Activated CD4-positive, CD25-positive, alpha-beta regulatory T cell treated with anti-CD3 and anti-CD28 coated beads, Interleukin-2, amount 50 U/mL, for 72 hours (primary cell): ENCODE data around the gene PHLDA3.
"Not testable (repeated sequence)": the region's sequence is repeated elsewhere in the genome, so short reads cannot be mapped to it uniquely, and the experiment has no call there.

Source experiments
- DNase-seq: peaks from one replicate; pipeline ENCODE4 v3.0.0; 2021

The PHLDA3 gene

DNA sequence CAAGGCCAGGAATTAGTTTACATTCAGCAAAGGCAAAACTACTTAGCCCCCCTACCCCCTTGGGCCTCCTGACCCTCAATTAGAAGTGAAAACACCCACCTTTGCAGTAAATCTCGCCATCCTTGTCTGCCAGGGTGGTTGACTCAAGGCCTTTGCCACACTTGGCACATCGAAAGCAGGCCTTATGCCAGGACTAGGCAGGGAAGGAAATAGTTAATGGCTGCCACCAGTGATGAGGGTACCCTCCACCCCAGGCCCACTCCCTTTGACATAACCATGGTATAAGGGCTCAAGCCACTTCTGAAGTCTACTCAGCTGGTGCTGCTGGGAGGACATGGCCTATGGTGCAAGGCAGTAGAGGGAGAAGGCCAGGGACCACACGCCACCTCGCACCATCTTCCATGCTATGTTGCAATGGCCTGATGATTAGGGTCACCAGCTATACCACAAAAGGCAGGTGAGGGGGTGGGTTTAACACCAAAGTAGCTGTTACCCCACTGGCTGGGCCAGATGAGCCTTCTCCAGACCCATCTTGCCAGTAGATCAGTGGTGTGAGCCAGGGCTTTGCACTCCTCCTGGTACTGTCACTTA lies 16.3 kb upstream of the PHLDA3 start:
- DNase-seq = no peak

DNA sequence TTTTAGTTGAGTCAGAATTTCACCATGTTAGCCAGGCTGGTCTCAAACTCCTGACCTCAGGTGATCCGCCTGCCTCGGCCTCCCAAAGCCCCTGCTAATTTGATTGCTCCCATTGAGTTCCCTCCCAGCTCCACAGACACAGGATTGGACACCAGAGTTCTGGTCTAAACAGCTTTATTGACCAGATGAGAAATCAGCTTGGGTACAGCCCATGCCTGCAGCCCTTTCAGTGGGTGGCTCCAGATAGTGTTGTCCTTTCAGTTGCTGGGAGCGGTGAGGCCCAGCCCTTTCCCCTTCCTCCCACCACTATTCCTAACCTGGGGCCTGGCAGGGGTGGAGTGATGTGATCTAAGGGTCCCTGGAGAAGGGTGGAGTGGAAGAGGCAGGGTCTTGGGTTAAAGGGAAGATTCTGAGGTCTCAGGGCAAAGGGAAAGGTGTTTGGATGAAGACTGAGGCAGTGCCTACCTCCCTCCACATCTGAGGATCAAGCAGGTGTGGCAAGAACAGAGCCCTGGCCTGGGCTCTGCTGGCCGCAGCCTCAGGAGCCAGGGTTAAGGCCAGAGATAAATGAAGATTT lies 14.5 kb upstream of the PHLDA3 start:
- no peak for DNase-seq

DNA sequence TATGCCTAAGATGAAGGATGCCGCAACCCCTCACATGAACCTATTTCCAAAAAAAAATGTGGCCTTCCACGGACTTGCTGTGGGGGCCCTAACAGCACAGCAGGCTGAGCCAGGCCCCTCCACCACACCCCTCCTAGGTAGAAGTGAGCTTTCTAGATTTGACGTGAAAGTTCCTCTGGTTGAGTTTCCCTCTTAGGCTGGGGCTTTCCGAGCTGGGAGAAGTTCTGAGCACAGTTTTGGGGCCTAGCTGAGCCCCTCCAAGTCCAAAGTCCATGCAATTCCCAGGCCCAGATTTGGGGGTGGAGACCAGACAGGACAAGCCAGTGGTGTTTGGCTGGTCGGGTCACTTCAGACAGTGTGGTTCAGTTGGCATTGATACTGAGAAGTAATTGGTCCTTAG lies 13.8 kb upstream of the PHLDA3 start:
- no peak for DNase-seq

DNA sequence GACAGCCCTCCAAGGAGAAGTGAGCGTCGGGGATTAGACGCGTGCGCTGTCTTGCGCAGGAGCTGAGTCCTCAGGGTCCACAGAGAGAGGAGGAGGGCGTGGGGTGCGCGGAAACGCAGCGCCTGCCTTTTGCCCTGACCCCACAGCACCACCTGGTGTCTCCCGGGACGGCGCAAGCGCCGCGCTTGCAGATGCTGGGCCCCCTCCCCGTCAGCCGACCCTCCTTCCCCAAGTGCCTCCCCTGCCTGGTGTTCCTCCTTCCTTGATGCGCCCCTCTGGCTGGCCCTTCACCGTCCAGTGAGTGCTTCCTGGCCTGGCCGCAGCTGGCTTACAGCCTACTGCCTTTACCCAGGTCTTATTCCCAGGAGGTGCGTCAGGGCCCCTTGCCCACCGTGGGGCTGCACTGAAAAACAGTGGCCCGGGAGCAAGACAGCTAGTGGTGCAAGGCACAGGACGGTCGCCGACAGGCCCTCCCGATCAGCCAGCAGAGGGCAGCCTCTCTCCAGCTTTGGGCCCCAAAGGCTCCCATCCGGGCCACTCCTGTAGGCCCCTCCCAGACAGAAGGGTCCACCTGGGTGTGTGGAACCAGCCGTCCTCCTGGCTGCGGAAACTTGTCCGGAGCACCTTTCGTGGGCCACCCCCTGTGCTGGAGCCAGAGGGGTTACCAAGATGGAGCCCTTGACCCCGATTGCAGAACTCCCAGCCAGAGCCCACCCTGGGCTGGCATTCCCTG lies 12.9 kb upstream of the PHLDA3 start:
- peak; percentile 81 for DNase-seq

DNA sequence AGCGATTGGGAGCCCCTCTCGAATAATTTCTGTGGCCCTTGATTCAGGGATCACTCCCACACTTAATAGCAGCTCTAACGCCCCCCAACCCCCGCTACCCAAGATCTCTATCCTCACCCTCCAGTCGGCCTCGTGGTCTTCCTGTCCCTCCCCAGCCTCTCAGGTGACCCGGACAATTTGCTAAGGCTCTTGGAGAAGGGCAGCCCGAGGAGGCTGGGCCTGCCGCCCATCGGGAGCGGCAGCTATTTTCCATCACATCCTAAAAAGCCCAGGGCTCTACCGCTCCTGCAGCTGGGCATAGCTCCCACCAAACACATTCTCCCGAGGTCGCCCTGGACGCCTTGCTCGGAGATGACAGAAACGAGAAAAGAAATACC lies 12.0 kb upstream of the PHLDA3 start:
- DNase-seq = no peak

DNA sequence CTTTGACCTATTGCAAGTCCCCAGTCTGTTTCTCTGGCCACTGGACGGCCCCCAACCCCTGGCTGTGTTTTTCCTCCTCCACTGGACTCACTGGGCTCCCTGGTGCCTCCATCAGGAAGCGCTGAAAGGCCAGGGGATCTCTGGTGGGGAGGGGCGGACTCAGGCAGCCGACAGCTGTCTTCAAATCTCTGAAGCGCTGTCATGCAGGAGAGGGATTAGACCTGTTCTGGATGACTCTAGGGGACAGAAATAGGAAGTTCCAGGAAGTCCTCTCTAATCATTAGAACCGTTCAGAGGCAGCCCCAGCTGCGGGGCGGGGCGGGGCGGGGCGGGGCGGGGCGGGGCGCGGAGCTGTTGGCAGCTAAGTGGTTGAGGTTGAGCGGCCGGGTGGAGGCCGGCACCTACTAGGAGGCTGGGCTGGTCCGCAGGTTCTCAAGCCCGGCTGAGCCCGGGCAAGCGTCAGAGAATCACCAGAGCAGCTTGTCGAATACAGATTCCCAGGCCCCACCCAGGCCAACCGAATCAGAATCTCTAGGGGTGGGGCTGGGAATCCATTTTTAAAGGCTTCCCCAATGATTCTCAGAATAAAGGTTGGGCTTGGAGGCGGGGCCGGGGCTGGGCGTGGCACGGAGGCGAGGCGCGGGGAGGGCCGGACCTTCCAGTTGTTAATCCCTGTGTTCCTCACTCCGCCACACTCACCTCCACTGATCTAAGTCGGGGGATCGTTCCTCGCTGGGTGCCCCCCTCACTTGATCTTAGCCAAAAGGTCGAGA lies 11.4 kb upstream of the PHLDA3 start:
- peak; percentile 67 for DNase-seq

DNA sequence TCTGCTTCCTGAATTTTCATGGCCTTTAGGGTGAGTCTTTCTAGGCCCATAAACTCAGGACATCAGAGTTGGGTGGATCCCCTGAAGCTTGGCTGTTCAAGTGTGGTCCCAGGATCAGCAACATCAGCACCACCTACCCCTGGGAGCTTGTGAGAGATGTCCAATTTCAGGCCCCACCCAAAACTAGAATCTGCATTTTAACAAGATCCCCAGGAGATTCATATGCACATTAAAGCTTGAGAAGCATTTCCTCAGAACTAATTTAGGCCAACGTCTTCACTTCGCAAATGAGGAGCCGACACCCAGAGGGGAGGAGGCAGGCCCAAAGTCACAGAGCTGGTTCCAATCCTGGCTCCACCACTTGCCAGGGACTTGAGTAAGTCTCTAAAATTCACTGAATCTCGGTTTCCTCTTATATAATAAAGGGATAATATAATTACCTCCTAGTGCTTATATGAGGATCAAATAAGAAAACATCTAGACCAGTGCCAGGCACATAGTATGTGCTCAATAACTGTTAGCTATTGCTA lies 10.3 kb upstream of the PHLDA3 start:
- DNase-seq = no peak

DNA sequence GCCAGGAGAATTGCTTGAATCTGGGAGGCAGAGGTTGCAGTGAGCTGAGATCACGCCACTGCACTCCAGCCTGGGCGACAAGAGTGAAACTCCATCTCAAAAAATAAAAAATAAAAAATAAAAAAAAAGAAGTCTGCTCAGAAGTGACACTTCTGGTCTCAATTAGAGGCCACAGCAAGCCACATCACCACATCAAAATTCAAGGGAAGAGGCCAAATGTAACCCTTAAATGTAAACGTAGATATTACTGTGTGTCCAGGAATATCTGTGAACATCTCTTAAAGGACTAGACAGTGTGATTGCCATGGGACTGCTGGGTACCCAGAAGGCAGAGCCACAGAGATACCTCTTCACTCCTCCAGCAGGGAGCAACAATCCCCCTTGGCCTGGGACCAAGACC lies 9.7 kb upstream of the PHLDA3 start:
- not testable (repeated sequence) for DNase-seq

DNA sequence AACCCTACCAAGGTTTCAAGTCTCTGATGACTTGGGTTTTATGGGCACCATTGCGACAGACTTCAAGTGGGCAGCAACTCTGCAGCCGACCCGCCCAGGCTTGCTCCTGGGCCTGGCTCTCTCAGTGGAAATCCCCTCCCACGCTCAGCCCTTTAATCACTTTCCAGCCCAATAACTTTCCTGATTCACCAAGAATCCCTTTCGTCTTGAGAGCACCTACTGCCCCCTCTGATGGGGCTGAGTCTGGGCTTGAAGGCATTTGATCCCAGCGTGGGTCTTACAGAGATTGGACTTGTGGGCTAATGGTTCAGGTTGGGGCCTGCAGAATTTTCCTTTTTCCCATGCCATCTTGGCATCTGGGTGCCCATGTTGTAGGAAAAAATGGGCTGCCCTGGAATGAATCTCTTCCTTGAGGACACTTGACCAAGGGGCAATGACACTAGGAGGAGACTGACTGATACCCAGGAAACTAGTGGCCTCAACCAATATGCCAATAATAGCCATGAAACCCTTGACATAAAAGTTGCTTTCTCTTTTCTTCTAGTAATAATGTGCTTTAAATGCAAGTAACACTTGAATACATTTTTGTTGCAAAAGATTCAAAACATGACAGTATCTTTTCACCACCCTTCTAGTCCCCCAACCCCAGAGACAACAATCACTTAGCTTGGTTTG lies 7.8 kb upstream of the PHLDA3 start:
- no peak for DNase-seq

DNA sequence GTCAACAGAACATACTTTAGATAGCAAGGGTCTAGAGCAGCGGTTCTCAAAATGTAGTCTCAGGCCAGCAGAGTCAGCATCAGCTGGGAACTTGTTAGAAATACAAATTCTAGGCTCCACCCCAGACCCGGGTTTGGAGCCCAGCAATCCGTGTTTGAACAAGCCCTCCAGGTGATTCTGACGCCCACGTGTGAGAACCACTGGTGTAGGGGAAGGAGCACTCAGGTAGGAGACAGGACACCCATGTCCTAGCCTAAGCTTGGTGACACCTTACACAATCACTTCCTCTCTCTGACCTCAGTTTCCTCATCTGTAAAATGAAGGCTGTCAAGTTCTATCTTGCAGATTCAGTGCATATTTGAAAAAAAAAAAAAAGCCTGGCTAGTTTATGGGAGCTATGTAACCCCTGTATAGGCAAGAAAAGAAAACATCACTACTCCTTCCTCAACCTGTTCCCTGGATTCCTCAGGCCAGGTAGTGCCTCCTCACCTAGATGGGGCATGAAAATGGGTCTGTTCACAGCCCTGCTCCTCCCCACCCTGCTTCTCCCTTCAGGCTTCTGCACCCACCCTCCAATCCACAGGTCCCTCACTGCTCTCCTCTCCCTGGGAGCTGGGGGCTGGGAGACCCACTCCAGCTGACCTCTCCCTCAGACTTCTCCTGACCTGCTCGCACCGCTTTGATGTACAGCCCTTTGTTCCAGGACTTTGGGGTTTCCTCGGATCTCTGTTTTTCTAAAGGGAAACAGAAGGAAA lies 7.1 kb upstream of the PHLDA3 start:
- DNase-seq = no peak

DNA sequence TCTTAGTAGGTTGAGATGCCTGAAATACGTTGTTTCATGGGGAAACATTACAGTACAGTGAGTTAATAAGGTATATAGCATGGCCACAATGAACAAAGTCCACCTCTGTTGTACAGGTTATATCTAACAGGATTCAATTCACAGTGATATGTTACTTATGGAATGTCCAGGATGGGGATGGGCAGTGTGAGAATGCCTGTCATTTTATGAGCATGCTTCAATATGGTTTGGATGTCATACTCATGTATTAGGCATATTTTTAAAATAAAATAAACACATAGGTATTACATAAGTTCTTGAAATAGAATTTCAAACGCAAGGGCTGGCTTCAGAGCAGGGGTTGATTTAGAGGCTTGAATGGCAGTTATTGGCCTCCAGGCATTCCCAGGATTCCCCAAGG lies 6.1 kb upstream of the PHLDA3 start:
- DNase-seq = no peak

DNA sequence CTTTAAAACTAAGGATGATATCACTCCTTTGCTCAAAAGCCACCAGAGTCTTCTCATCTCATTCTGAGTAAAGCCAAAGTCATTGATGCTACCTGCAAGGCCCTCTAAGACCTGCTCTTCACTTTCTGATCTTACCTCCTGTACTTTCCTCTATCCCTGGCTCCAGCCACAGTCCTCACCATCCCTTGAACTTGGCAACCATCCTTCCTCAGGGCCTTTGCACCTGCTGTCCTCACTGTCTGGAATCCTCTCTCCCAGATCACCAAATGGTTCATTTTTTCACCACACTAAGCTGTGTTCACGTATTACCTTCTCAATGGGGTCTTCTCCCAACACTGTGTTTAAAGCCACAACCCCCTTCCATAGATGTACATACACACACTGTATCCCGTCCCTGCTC lies 4.3 kb upstream of the PHLDA3 start:
- no peak for DNase-seq

DNA sequence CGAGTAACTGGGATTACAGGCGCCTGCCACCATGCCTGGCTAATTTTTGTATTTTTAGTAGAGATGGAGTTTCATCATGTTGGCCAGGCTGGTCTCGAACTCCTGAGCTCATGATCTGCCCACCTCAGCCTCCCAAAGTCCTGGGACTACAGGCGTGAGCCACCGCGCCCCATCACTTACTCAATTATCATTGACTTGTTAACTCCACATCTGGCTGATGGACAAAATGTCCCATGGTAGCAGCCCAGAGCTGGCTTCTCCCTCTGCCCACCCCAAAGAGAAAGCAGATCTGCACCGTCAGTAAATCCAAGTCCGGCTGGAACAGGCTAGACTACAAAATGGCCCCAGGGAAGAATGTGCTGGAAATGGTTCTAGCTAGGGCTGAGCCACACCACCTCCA lies 3.3 kb upstream of the PHLDA3 start:
- DNase-seq = not testable (repeated sequence)

DNA sequence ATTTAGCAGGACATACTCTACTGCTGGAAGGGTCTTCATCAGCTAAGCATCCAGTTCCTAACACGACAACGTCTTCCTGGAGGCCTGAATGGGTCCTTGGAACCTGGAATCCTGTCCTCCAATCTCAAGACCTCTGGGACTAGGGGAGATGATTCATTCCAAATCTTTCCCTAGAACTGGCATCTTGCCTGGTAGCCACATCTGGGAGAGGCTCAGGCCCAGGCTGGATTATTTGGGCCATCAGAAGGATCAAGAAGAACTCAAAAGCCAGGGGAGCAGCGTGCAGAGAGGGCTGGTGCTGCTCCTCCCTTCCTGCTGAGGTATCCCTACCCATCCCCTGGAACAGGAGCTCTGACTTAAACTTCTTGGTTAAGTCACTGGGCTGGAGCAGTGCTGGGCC lies 2.8 kb upstream of the PHLDA3 start:
- no peak for DNase-seq

DNA sequence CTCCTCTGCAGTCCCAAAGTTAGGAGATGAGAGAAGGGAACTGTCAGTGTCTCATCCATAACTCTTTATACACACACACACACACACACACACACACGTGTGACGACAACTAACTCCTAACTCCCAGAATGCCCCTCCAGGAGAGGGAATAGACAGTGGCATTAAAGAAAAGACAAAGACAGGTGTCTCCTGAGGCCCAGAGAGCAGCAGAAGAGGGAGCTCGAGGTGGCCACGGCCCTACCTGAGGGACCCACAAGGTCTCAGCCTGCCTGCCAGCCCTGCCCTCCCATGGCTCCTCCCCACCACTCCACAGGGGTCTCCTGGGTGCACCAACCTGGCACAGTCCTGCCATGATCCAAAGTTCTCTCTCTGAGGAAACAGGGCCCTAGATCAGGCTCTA lies 1.6 kb upstream of the PHLDA3 start:
- no peak for DNase-seq

DNA sequence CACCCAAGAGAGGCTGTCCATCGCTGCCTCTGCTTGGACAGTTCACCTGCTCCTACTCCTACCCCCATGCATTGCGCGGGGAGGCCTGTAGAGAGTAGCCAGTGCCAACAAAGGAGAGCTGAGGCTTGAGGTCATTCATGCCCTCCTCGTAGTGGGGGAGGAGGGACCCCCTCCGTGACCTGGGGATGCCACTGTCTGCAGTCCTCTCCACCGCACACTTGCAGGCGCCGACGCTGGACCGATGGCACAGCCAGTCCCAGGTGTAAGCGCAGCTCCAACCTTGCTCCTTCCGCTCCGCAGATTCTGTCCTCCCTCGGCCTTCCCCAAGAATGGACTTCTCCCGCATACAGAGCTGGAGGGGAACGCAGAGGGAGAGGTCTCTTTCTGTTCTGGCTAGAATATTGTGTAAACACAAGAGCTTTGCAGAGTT lies 672 bp upstream of the PHLDA3 start:
- DNase-seq = no peak

DNA sequence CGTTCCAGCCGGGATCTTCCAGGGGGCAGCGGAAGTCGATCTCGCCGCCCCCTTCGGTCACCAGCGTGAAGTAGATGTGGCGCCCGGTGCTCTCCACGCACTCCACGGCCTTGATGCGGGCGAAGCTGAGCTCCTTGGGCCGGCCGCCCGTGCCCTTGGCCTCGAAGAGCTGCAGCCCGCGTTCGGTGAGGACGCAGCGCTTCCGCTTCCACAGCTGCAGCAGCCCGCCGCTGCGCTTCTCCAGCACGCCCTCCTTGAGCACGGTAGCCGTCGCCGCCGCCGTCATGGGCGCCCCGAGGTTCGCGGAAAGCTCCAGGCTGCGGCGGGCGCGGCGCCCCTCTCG lies 516 bp downstream of the PHLDA3 start:
- no peak for DNase-seq

DNA sequence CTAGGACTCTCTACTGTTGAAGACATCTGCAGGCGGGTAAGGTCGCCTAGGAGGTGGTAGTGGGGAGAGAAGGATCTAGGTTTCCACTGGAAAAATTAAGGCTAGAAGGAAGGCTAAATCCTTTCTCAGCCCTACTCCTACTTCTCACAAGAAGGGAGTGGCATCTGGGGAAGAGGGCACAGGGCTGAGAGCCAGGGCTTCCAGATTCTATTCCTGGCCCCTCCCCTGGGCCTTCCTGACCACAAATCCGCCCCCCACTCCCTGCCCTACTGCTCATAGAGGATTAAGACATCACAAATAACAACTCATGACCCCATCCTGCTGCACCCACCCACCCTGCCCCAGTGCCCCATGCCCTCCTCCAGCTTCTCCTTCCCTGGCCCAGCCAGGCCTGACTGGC lies 2.5 kb downstream of the PHLDA3 start:
- DNase-seq = no peak

DNA sequence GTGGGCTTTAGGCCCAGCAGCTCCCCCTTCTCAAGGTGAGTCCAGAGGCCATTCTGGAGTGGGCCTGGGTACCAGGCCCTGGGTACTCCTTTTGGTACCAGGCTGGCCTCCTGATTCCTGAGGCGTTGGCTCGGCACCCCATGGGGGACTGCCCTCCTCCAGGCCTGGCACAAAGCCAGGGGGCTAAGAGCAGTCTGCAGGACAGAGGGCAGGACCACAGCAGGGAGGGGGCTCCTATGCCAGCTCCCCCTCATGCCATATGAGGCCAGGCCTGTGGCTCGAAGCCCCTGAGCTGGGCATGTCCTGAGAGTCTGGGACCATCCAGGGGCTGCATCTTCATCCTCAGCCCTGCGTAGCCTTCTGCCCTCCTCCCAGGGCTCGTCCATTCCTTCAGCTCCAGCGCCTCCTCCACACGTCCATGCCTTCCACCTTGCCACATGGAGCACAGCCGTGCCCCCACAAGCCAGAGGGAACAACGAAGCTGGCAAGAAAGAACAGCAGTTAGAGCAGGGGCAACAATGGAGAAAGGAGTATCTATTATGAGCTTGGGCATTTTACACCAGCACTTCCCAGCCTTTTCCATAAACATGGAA lies 3.2 kb downstream of the PHLDA3 start:
- no peak for DNase-seq

DNA sequence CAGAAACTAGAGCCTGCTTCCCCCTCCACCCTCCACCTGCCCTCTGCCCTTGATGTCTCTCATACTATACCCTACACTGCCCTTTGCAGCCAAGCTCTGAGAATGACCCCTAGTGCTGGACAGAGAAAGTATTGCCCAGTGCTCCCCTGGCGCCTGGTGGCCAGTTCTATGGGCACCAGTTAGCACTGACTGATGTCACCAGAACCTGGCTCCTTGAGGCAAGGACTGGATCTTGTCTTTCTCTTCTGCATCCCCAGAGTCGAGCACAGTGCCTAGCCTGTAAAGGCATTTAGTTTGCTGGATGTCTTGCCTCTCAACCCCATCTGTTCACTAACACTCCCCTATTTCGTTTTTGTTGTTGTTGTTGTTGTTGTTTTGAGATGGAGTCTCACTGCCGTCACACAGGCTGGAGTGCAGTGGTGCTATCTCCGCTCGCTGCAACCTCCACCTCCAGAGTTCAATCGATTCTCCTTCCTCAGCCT lies 5.9 kb downstream of the PHLDA3 start:
- no peak for DNase-seq

DNA sequence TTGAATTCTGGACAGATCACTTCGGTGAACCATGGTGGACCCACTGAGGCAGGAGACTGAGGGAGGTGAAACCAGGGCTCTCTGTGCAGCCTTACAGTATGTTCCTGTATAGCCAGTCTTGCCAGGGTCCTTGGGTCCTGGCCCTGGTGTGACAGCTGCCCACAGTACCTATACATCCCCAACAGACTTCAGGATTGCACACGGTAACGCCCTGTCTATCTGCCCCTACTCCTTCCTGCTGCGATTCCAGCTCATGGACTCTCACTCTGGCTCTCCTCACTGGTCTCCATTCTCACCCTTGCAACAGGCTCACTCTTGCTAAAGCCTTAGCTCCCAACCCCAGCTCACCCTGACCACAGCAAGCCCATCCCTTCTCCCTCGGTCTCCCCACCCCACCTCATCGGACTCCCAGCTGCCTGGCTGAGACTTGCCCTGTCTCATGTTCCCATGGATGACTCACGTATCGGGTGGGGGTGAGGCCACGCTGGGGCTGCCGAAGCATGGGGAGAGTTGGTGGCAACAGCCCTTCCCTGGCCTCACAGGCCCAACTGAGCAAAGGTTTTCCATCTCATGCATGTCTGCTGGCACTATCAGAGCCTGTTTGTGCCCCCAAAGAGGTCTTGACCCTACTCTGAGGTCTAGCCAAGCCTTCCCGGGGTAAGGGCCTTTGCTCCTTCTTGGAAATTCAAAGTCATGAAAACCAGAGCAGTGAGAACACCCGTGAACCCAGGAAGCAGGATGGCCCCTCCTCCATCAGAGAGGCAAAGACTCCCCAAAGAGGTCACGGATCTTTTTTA lies 7.1 kb downstream of the PHLDA3 start:
- no peak for DNase-seq
